Body of pancreas (tissue), 4 donors: ENCODE measurements around the gene FASTK. TPM values are rescaled to one million over a fixed set of nuclear protein-coding genes. Genes with fewer than 3 reads are reported as not detected.
"Not testable (repeated sequence)": the region's sequence is repeated elsewhere in the genome, so short reads cannot be mapped to it uniquely, and the experiment has no call there.

ENCODE experiments used
- ATAC-seq: fragments of 150-250 bp; one replicate; pipeline ENCODE4 v1.9.1; 2016
- DNase-seq, 4 donors: peaks; one replicate each; pipeline ENCODE4 v3.0.0-alpha.2; 2019
- H3K27ac ChIP-seq, 4 donors: fragments of 200-600 bp; sonication (generic); 1 replicate in 3 of 4; 2 replicates in 1 of 4; pipeline versions ENCODE4 v1.5.1 to v1.6.1; 2016 to 2019; ENCODE audit warnings: mild to moderate bottlenecking in 1 of 4, mixed read lengths in 1 of 4, moderate library complexity in 1 of 4
- H3K27me3 ChIP-seq, 2 donors: fragments of 200-600 bp; sonication (generic); one replicate each; pipeline ENCODE4 v1.6.0; 2016; ENCODE audit warnings: mild to moderate bottlenecking in 1 of 2
- H3K36me3 ChIP-seq, 2 donors: fragments of 200-600 bp; sonication (generic); replicated peaks in 1 of 2; 2 replicates each; pipeline ENCODE4 v1.5.1; 2016; ENCODE audit warnings: low read depth in 2 of 2; ENCODE audit not compliant: insufficient read depth in 1 of 2
- H3K4me1 ChIP-seq: fragments of 200-600 bp; sonication (generic); one replicate; pipeline ENCODE4 v1.6.0; 2016
- H3K4me3 ChIP-seq, 2 donors: fragments of 200-600 bp; sonication (generic); 1 replicate in 1 of 2; 2 replicates in 1 of 2; pipeline ENCODE4 v1.5.1; 2016 to 2019
- H3K9me3 ChIP-seq, 3 donors: fragments of 200-600 bp; sonication (generic); 1 replicate in 2 of 3; 2 replicates in 1 of 3; pipeline ENCODE4 v1.5.1; 2016
- CTCF ChIP-seq, 7 experiments: fragments of 450-650 bp in 4 of 7; fragments of 200-600 bp in 3 of 7; sonication (generic) in 3 of 7; IDR thresholded peaks; one replicate each; pipeline ENCODE4 v1.5.1; 2016 to 2019; ENCODE audit warnings: antibody characterized with exemption in 7 of 7
- POLR2A ChIP-seq, 3 donors: fragments of 450-650 bp; IDR thresholded peaks; one replicate each; pipeline ENCODE4 v1.6.1; 2016; ENCODE audit warnings: antibody characterized with exemption in 3 of 3, mild to moderate bottlenecking in 2 of 3
- WGBS, 2 donors: methylation state at CpG; one replicate each; pipeline ENCODE4 v1.1.5; 2017; 5-methylcytosine and 5-hydroxymethylcytosine counted together
- intact Hi-C: fragments of 100-400 bp; cut with DNase I; formaldehyde crosslinking; loops from one replicate; pipeline ENCODE4 v1.15.1; 2023
- total RNA-seq, 2 donors: library from RNA; depleted of rRNA; stranded (reverse); fragments of >200 nt; gene quantifications; one replicate each; pipeline ENCODE4 v1.1.0, GENCODE V29; 2016

FASTK gene
- total RNA-seq, 2 donors from 2014 or later, result 60.7 to 201 TPM

- Histone ChIP-seq H3K36me3 (peaks cover 0 to 8% of the 10 kb centered on the region in 2 donors), H3K4me3 (no peak overlapping the region), H3K27ac (no peak overlapping the region), H3K9me3 (no peaks in the 10 kb centered on the region), H3K27me3 (no peaks in the 10 kb centered on the region), H3K4me1 (peaks cover 5% of the 10 kb centered on the region)
- no peak for DNase-seq
- intact Hi-C loops, result loop anchor here (5.0 kb wide), 1 partner anchor 76 kb away; no protein-coding TSS in a partner anchor
- no peak for ATAC-seq
- WGBS, 2 donors, result 89 to 95% methylated on average over 4 of the region's 4 CpGs
- no peak for TF ChIP-seq CTCF (IDR thresholded peaks at IDR 0.05)
- TF ChIP-seq POLR2A (IDR thresholded peaks at IDR 0.05), result no peak
These were observed 49.6 kb downstream of the FASTK start for GRCh38 chr7:151031011-151031410.

GRCh38 chr7:151028948-151029501 lies 51.6 kb downstream of the FASTK start:
- ATAC-seq (no peak), DNase-seq (no peak)
- no peaks in the 10 kb centered on the region for H3K27me3 ChIP-seq
- no peaks in the 10 kb centered on the region for H3K36me3 ChIP-seq
- H3K27ac ChIP-seq, result peak overlapping the region; percentile 66 to 89 (median 78)
- H3K4me3 ChIP-seq, result peak overlapping the region in 1 of 2 donors; percentile 68
- intact Hi-C loops, result no loop called here
- WGBS, 2 donors, result 33 to 42% methylated on average over 14 to 17 of the region's 17 CpGs
- no peaks in the 10 kb centered on the region for H3K9me3 ChIP-seq
- peaks cover 5% of the 10 kb centered on the region for H3K4me1 ChIP-seq
- no peak for TF ChIP-seq CTCF (IDR thresholded peaks at IDR 0.05)
- TF ChIP-seq POLR2A (IDR thresholded peaks at IDR 0.05), result no peak

- ATAC-seq (peak; percentile 96), DNase-seq (peak; percentile 99 to 100 (median 99))
- Histone ChIP-seq H3K4me3 (peak within 1 kb of the TSS in 1 of 2 donors; percentile 68), H3K36me3 (no peaks in the 10 kb centered on the region), H3K27me3 (no peaks in the 10 kb centered on the region), H3K4me1 (peaks cover 5% of the 10 kb centered on the region), H3K27ac (peak within 1 kb of the TSS; percentile 66 to 89 (median 78)), H3K9me3 (no peaks in the 10 kb centered on the region)
- 0 to 1% methylated on average over 24 to 53 of the region's 53 CpGs for WGBS, 2 donors
- TF ChIP-seq CTCF (IDR thresholded peaks at IDR 0.05) (peak; percentile 24 to 84 (median 76)), POLR2A (IDR thresholded peaks at IDR 0.05) (peak in 2 of 3 donors; percentile 70 to 71)
- intact Hi-C loops, result no loop called here
These were observed 52.3 kb downstream of the FASTK start, which contains the start of gene ABCB8 for GRCh38 chr7:151028131-151028947. TSS of gene ABCB8 (plus strand) at chr7:151028450. CDS start at chr7:151028516, 66 bp downstream.

- H3K9me3 ChIP-seq, intact Hi-C loops, H3K36me3 ChIP-seq, H3K4me1 ChIP-seq, H3K27me3 ChIP-seq, DNase-seq, ATAC-seq: not testable (repeated sequence)
- Histone ChIP-seq H3K4me3 (peak overlapping the region in 1 of 2 donors; percentile 9), H3K27ac (peak overlapping the region; percentile 50 to 89 (median 78))
- 6 to 7% methylated on average over 16 of the region's 16 CpGs for WGBS, 2 donors
These were observed 52.9 kb downstream of the FASTK start for GRCh38 chr7:151027728-151028130.

- ATAC-seq, H3K4me1 ChIP-seq, DNase-seq, H3K36me3 ChIP-seq, H3K4me3 ChIP-seq, intact Hi-C loops, H3K9me3 ChIP-seq, H3K27me3 ChIP-seq: not testable (repeated sequence)
- 46% methylated on average over 19 of the region's 19 CpGs for WGBS, 2 donors
- H3K27ac ChIP-seq, result peak overlapping the region in 2 of 4 donors; percentile 84 to 89
These were observed 53.6 kb downstream of the FASTK start for GRCh38 chr7:151026771-151027727.

Other genes starting within 250 kb of the FASTK start
- 1 to 10 TPM in 1 of 2 donors, not detected in 1; 1.6 TPM for gene AOC1, start 228.3 kb downstream of the FASTK start, total RNA-seq
- 1 to 10 TPM; 3.6 to 5.3 TPM for gene KCNH2, start 102.5 kb downstream of the FASTK start, total RNA-seq
- 1 to 10 TPM; 4.9 to 7.6 TPM for gene NOS3, start 89.8 kb downstream of the FASTK start, total RNA-seq
- gene ATG9B, start 56.3 kb downstream of the FASTK start, total RNA-seq, result not detected
- 10 to 100 TPM in 1 of 2 donors, 1 to 10 TPM in 1; 8.8 to 39.6 TPM for gene ABCB8, start 52.4 kb downstream of the FASTK start, total RNA-seq
- gene ASIC3, start 32.3 kb downstream of the FASTK start, total RNA-seq, result 1 to 10 TPM in 1 of 2 donors, under 1 TPM in 1; 0.78 to 1.3 TPM
- gene CDK5, start 22.9 kb downstream of the FASTK start, total RNA-seq, result 1 to 10 TPM; 2.3 to 6.3 TPM
- gene SLC4A2, start 21.2 kb downstream of the FASTK start, total RNA-seq, result 100 to 1,000 TPM in 1 of 2 donors, 10 to 100 TPM in 1; 50.1 to 147 TPM
- 10 to 100 TPM; 34.9 to 54.2 TPM for gene TMUB1, start 2.7 kb upstream of the FASTK start, total RNA-seq
- gene AGAP3, start 5.7 kb upstream of the FASTK start, total RNA-seq, result 100 to 1,000 TPM in 1 of 2 donors, 10 to 100 TPM in 1; 45.4 to 104 TPM
- not detected for gene GBX1, start 86.9 kb upstream of the FASTK start, total RNA-seq
- gene ASB10, start 106.4 kb upstream of the FASTK start, total RNA-seq, result not detected
- gene H2BK1, start 129.7 kb upstream of the FASTK start, total RNA-seq, result not detected
- gene ABCF2, start 146.4 kb upstream of the FASTK start, total RNA-seq, result 10 to 100 TPM; 11.9 to 13.5 TPM
- gene CHPF2, start 151.7 kb upstream of the FASTK start, total RNA-seq, result 10 to 100 TPM; 24.4 to 52.1 TPM
- gene SMARCD3, start 167.9 kb upstream of the FASTK start, total RNA-seq, result 10 to 100 TPM; 22.3 to 37.2 TPM